Smooth muscle cell of the coronary artery (primary cell): Measurements from ENCODE around the gene POTEI. TPM values are rescaled to one million over a fixed set of nuclear protein-coding genes. Genes with fewer than 3 reads are reported as not detected.

Experiments
- total RNA-seq: library from RNA; depleted of rRNA; stranded (reverse); fragments of >200 nt; gene quantifications from 2 replicates; pipeline ENCODE4 v1.2.3, GENCODE V29; 2014; ENCODE audit warnings: low replicate concordance

Gene POTEI
- total RNA-seq = not detected in 2 replicates

DNA sequence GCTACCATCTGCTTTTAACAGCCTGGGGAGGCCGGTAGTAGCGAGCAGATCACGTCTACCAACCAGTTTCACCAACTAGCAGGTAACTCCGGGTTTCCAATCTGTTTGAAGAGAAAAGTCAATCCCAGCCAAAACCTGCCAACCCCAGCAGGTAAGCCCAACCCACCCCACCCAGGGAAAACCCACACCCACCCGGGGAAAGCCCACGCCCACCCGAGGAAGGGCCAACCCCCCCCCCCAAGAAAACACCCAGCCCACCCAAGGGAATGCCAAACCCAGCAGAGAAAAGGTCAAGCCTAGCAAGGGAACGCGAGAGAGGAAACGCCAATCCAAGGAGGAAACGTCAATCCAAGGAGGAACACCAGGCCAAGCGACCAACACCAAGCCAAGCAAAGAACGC, at the start of gene POTEI:
POTEI (minus strand) TSS at position 101 of the 400 bp plus-strand sequence; CDS start at position 8, 93 bp downstream.

DNA sequence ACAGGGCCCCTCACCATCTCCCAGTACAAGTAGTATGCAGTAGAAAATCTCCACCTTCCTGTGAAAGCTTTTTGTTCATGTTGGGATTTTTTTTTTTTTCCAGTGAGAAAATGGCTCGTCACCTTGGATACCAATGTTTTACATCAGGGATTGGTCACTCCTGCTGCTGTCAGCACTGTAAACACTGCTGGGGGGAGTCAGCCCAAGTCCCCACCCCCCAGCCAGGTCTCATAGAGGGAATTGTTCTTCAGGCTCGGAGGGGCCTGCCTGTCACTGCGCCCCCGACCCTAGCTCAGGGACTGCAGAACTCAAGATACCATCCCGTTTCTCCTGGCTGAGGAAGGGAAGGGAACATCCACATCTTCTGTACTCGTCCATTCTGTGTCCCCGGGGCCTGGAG, 11.9 kb upstream of the POTEI start, which contains the start of gene CFC1B:
CFC1B (plus strand) TSS at position 231 of the 400 bp plus-strand sequence. CDS start 263 bp downstream, outside the sequence.

Other genes with a start within 250 kb of the POTEI start
- gene IMP4, start 166.4 kb downstream of the POTEI start, total RNA-seq = 125 and 176 TPM in 2 replicates
- 6.3 and 9.1 TPM in 2 replicates for gene PTPN18, start 153.3 kb downstream of the POTEI start, total RNA-seq
- not detected in 2 replicates for gene CFC1B, start 11.9 kb upstream of the POTEI start, total RNA-seq
- not detected in 2 replicates for gene CFC1, start 90.2 kb upstream of the POTEI start, total RNA-seq
- not detected in 2 replicates for gene POTEJ, start 102.1 kb upstream of the POTEI start, total RNA-seq
- gene GPR148, start 219.7 kb upstream of the POTEI start, total RNA-seq = not detected in 2 replicates
- not detected in 2 replicates for gene AMER3, start 246.2 kb upstream of the POTEI start, total RNA-seq